Measurements from ENCODE around the gene DNAI1. TPM values are rescaled to one million over a fixed set of nuclear protein-coding genes. Genes with fewer than 3 reads are reported as not detected.

Gene DNAI1
- total RNA-seq, 1 experiment from 2014 or later: 1.1 TPM

DNA sequence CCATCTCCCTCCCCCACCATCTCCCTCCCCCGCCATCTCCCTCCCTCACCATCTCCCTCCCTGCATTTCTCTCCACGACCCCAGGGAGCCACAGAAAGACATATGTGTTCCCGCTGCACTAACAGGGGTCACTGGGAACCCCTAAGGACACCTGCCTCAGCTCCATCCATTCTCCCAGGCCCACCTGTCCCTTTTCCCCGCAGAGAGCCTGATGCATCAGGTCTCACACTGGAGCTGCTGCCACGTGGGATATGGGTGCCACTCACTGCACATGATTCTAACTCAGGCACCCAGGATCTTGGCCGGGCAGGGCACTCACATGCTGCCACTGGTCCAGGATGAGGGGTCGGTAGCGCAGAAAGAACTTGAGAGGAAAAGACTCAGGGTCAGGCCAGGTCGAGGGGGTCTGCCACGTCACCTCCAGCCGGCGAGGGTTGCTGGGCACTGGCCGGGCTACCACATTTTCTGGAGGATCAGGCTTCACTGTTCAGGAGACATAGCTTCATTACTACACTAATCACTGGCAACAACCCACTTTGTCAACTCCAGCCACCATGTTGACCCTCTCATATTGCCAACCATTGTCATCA is 97.4 kb downstream of the DNAI1 start (continued):
- TF ChIP-seq REST (IDR thresholded peaks at IDR 0.05; ENCODE audit: low read depth): no peak

- Histone ChIP-seq H3K27me3 (ENCODE audit: insufficient read depth, low read length) (no peaks in the 10 kb centered on the region), H3K79me2 (ENCODE audit: insufficient read depth, low read length) (no peaks in the 10 kb centered on the region), H3K4me3 (replicated peaks in 1 of 2; ENCODE audit: low read depth in 1 of 2, low read length in 2 of 2) (no peak overlapping the region), H3K9ac (ENCODE audit: low read length) (no peak overlapping the region), H3K9me2 (ENCODE audit: insufficient read depth) (no peaks in the 10 kb centered on the region), H3K4me2 (ENCODE audit: low read length) (no peak overlapping the region), H4K20me1 (ENCODE audit: insufficient read depth) (no peaks in the 10 kb centered on the region), H3K9me3 (ENCODE audit: control insufficient read depth in 1 of 2, insufficient read depth in 1 of 2, low read depth in 1 of 2, low read length in 2 of 2) (no peaks in the 10 kb centered on the region), H3K4me1 (ENCODE audit: control insufficient read depth in 1 of 2, insufficient read depth in 2 of 2, low read length in 2 of 2) (no peaks in the 10 kb centered on the region), H2AFZ (ENCODE audit: low read depth, low read length, poor library complexity, severe bottlenecking) (no peak overlapping the region), H3K36me3 (ENCODE audit: control insufficient read depth in 1 of 2, insufficient read depth in 2 of 2, low read length in 2 of 2) (no peaks in the 10 kb centered on the region), H3K27ac (ENCODE audit: low read depth, low read length) (no peak overlapping the region)
- POLR2A ChIA-PET: interaction anchor here (0.6 kb wide), 1 partner anchor 221 kb away, joined by 3 read pairs; no protein-coding TSS in a partner anchor
- ATAC-seq (no peak), DNase-seq (ENCODE audit: low read depth, low spot score) (no peak)
- CTCF ChIA-PET: no interaction called here
- BruUV-seq (replicated peaks): no TSS peak
- TF ChIP-seq ELF1 (IDR thresholded peaks at IDR 0.05; ENCODE audit: borderline replicate concordance, low read depth) (no peak), FOSL1 (IDR thresholded peaks at IDR 0.05; ENCODE audit: low read depth) (no peak), MAX (IDR thresholded peaks at IDR 0.05) (no peak), RAD21 (IDR thresholded peaks at IDR 0.05; ENCODE audit: low read depth) (no peak), JUND (IDR thresholded peaks at IDR 0.05) (no peak), POLR2AphosphoS5 (IDR thresholded peaks at IDR 0.05; ENCODE audit: low read depth, low read length) (no peak), POLR2A (IDR thresholded peaks at IDR 0.05; ENCODE audit: borderline replicate concordance, extremely low read depth, insufficient read depth, insufficient read length) (no peak), TCF7L2 (IDR thresholded peaks at IDR 0.05; ENCODE audit: borderline replicate concordance, extremely low read depth, insufficient read depth, insufficient read length) (no peak), SP1 (IDR thresholded peaks at IDR 0.05; ENCODE audit: low read depth) (no peak), REST (IDR thresholded peaks at IDR 0.05; ENCODE audit: low read depth) (no peak), EZH2phosphoT487 (IDR thresholded peaks at IDR 0.05; ENCODE audit: borderline replicate concordance) (no peak), EZH2 (IDR thresholded peaks at IDR 0.05) (no peak), YY1 (IDR thresholded peaks at IDR 0.05; ENCODE audit: extremely low read depth, insufficient replicate concordance, low read depth, low read length) (no peak), CEBPB (IDR thresholded peaks at IDR 0.05; ENCODE audit: low read depth) (no peak)
- TF ChIP-seq, protein P1, sequence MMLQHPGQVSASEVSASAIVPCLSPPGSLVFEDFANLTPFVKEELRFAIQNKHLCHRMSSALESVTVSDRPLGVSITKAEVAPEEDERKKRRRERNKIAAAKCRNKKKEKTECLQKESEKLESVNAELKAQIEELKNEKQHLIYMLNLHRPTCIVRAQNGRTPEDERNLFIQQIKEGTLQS (IDR thresholded peaks at IDR 0.05): no peak
- RAD21 ChIA-PET (ENCODE audit: low non-redundant PET in 1 of 2, low total read pairs in 2 of 2, uncharacterized antibody in 2 of 2, unreplicated experiment in 2 of 2): no interaction called here
- intact Hi-C loops (cut with micrococcal nuclease): no loop called here
These were observed 98.3 kb downstream of the DNAI1 start for GRCh38 chr9:34556949-34557348.
